Ovary (tissue), 3 donors: Measurements from ENCODE around the gene GPD1L.

Experiments used
- EP300 ChIP-seq: sonication (generic); formaldehyde crosslinking; IDR thresholded peaks from one replicate; pipeline ENCODE4 v1.6.1; 2017; ENCODE audit warnings: antibody characterized with exemption
- POLR2A ChIP-seq: fragments of 450-650 bp; IDR thresholded peaks from one replicate; pipeline ENCODE4 v1.6.1; 2017; ENCODE audit warnings: antibody characterized with exemption, mild to moderate bottlenecking, moderate library complexity
- TF ChIP-seq, protein P1 (sequence below), 3 donors: fragments of 450-650 bp in 2 of 3; fragments of 200-600 bp in 1 of 3; IDR thresholded peaks; one replicate each; pipeline versions ENCODE4 v1.5.1 to v1.8.0; 2016 to 2022; ENCODE audit warnings: antibody characterized with exemption in 3 of 3, mild to moderate bottlenecking in 1 of 3
- donor health status: DM: no; HTN: no; CAD: no.

DNA sequence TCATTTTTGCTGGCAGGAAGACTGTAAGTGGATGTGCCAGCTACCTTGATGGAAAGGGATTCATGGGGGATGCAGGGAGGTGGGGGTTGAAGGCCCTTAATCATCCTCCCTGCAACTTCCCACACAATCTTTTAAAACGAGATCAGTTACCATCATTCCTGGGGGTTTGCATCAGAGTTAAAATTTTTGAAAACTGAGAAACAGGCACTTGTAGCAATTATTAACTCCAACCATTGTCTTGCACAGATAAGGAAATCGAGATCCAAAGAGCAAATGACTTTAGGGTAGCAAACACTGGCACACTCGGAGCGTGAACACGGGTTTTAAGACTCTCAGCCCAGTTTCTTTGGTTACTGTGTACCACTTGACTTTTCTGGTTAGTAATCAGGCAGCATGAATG is 41.9 kb downstream of the GPD1L start:
- TF ChIP-seq, protein P1, sequence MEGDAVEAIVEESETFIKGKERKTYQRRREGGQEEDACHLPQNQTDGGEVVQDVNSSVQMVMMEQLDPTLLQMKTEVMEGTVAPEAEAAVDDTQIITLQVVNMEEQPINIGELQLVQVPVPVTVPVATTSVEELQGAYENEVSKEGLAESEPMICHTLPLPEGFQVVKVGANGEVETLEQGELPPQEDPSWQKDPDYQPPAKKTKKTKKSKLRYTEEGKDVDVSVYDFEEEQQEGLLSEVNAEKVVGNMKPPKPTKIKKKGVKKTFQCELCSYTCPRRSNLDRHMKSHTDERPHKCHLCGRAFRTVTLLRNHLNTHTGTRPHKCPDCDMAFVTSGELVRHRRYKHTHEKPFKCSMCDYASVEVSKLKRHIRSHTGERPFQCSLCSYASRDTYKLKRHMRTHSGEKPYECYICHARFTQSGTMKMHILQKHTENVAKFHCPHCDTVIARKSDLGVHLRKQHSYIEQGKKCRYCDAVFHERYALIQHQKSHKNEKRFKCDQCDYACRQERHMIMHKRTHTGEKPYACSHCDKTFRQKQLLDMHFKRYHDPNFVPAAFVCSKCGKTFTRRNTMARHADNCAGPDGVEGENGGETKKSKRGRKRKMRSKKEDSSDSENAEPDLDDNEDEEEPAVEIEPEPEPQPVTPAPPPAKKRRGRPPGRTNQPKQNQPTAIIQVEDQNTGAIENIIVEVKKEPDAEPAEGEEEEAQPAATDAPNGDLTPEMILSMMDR (IDR thresholded peaks at IDR 0.05), result no peak
- TF ChIP-seq POLR2A (no peak), EP300 (no peak)
